ENCODE measurements around the gene COA8. TPM values are rescaled to one million over a fixed set of nuclear protein-coding genes. Genes with fewer than 3 reads are reported as not detected.
A peak's percentile ranks its signal among the peaks of the same experiment; 100 is the strongest.

The COA8 gene
- total and polyA plus RNA-seq, 2 of the 13 experiments (the other 11 are each of a cell fraction or from before 2014, with no cell fraction given) = 10.9 to 25.1 TPM

- TF ChIP-seq ZNF557 (CRISPR knock-in tag; IDR thresholded peaks at IDR 0.05) = no peak
- no peak for TF ChIP-seq EEA1 (CRISPR knock-in tag; IDR thresholded peaks at IDR 0.05; ENCODE audit: borderline replicate concordance)
- TF ChIP-seq HOXA9 (CRISPR knock-in tag; IDR thresholded peaks at IDR 0.05; ENCODE audit: borderline replicate concordance) = no peak; the same call in 1 of the 2 replicates
- no peak for TF ChIP-seq ATF4 (CRISPR knock-in tag; IDR thresholded peaks at IDR 0.05)
- no peak for TF ChIP-seq RORA (CRISPR knock-in tag; IDR thresholded peaks at IDR 0.05)
- TF ChIP-seq CEBPB (IDR thresholded peaks at IDR 0.05; ENCODE audit: borderline replicate concordance, low read depth, low read length) = no peak
- TF ChIP-seq EP300 (IDR thresholded peaks at IDR 0.05; ENCODE audit: low read depth in 2 of 2, low read length in 2 of 2) = no peak
- TF ChIP-seq EP300 (CRISPR knock-in tag; IDR thresholded peaks at IDR 0.05; ENCODE audit: borderline replicate concordance) = no peak
- TF ChIP-seq ZNF883 (CRISPR knock-in tag; IDR thresholded peaks at IDR 0.05; ENCODE audit: not compliant biosample characterization) = no peak
- no peak for TF ChIP-seq ZNF256 (CRISPR knock-in tag; conservative IDR thresholded peaks at IDR 0.05)
- TF ChIP-seq ARID2 (CRISPR knock-in tag; IDR thresholded peaks at IDR 0.05; ENCODE audit: borderline replicate concordance) = no peak
- 0 out of 2 replicates have a peak, but pooled peaks have one; percentile 22 for TF ChIP-seq SNAI1 (CRISPR knock-in tag; IDR thresholded peaks at IDR 0.05; ENCODE audit: borderline replicate concordance)
- TF ChIP-seq, protein P1, sequence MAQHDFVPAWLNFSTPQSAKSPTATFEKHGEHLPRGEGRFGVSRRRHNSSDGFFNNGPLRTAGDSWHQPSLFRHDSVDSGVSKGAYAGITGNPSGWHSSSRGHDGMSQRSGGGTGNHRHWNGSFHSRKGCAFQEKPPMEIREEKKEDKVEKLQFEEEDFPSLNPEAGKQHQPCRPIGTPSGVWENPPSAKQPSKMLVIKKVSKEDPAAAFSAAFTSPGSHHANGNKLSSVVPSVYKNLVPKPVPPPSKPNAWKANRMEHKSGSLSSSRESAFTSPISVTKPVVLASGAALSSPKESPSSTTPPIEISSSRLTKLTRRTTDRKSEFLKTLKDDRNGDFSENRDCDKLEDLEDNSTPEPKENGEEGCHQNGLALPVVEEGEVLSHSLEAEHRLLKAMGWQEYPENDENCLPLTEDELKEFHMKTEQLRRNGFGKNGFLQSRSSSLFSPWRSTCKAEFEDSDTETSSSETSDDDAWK (CRISPR knock-in tag; IDR thresholded peaks at IDR 0.05) = no peak
- no peak for TF ChIP-seq RXRB (CRISPR knock-in tag; IDR thresholded peaks at IDR 0.05; ENCODE audit: borderline replicate concordance)
- TF ChIP-seq NFATC3 (CRISPR knock-in tag; IDR thresholded peaks at IDR 0.05) = no peak
- TF ChIP-seq, protein P2, sequence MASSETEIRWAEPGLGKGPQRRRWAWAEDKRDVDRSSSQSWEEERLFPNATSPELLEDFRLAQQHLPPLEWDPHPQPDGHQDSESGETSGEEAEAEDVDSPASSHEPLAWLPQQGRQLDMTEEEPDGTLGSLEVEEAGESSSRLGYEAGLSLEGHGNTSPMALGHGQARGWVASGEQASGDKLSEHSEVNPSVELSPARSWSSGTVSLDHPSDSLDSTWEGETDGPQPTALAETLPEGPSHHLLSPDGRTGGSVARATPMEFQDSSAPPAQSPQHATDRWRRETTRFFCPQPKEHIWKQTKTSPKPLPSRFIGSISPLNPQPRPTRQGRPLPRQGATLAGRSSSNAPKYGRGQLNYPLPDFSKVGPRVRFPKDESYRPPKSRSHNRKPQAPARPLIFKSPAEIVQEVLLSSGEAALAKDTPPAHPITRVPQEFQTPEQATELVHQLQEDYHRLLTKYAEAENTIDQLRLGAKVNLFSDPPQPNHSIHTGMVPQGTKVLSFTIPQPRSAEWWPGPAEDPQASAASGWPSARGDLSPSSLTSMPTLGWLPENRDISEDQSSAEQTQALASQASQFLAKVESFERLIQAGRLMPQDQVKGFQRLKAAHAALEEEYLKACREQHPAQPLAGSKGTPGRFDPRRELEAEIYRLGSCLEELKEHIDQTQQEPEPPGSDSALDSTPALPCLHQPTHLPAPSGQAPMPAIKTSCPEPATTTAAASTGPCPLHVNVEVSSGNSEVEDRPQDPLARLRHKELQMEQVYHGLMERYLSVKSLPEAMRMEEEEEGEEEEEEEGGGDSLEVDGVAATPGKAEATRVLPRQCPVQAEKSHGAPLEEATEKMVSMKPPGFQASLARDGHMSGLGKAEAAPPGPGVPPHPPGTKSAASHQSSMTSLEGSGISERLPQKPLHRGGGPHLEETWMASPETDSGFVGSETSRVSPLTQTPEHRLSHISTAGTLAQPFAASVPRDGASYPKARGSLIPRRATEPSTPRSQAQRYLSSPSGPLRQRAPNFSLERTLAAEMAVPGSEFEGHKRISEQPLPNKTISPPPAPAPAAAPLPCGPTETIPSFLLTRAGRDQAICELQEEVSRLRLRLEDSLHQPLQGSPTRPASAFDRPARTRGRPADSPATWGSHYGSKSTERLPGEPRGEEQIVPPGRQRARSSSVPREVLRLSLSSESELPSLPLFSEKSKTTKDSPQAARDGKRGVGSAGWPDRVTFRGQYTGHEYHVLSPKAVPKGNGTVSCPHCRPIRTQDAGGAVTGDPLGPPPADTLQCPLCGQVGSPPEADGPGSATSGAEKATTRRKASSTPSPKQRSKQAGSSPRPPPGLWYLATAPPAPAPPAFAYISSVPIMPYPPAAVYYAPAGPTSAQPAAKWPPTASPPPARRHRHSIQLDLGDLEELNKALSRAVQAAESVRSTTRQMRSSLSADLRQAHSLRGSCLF (CRISPR knock-in tag; IDR thresholded peaks at IDR 0.05; ENCODE audit: borderline replicate concordance) = no peak
- TF ChIP-seq RFX1 (IDR thresholded peaks at IDR 0.05) = no peak
- no peak for TF ChIP-seq MYC (CRISPR knock-in tag; IDR thresholded peaks at IDR 0.05; ENCODE audit: borderline replicate concordance)
- TF ChIP-seq ZNF556 (CRISPR knock-in tag; IDR thresholded peaks at IDR 0.05; ENCODE audit: borderline replicate concordance) = peak; percentile 2; the same call in 1 of the 2 replicates
- TF ChIP-seq E2F1 (CRISPR knock-in tag; IDR thresholded peaks at IDR 0.05) = no peak
- TF ChIP-seq ZNF891 (CRISPR knock-in tag; IDR thresholded peaks at IDR 0.05) = no peak
- TF ChIP-seq ZNF34 (CRISPR knock-in tag; IDR thresholded peaks at IDR 0.05; ENCODE audit: borderline replicate concordance) = no peak
- TF ChIP-seq ZFP90 (CRISPR knock-in tag; IDR thresholded peaks at IDR 0.05; ENCODE audit: borderline replicate concordance) = no peak
These were observed 65.5 kb downstream of the COA8 start (continued) for GRCh38 chr14:103628221-103628683.

All from HepG2 (cell line).